Activated CD8-positive, alpha-beta T cell treated with anti-CD3 and anti-CD28 coated beads for 36 hours (primary cell): Measurements from ENCODE around the gene ALKBH4. TPM values are rescaled to one million over a fixed set of nuclear protein-coding genes. Genes with fewer than 3 reads are reported as not detected.

Experiments used
- ATAC-seq: fragments of 200-7000 bp; cut with Tn5 transposase; one replicate; pipeline ENCODE4 v1.10.0; 2021; ENCODE audit warnings: mild to moderate bottlenecking, moderate library complexity
- CTCF ChIA-PET: fragments of 350-600 bp; sonication (Branson Sonifier 250); formaldehyde crosslinking; loops from one replicate; lab custom pipeline; 2021; ENCODE audit warnings: antibody characterized with exemption; lab: Charles Lee
- POLR2A ChIA-PET: fragments of 350-600 bp; sonication (Branson Sonifier 250); formaldehyde crosslinking; loops from one replicate; lab custom pipeline; 2021; ENCODE audit warnings: antibody characterized with exemption; lab: Charles Lee
- DNase-seq: peaks from one replicate; pipeline ENCODE4 v3.0.0-alpha.2; 2020
- H3K27ac Mint-ChIP-seq: one replicate; pipeline ENCODE4 v1.8.0; 2021; ENCODE audit warnings: mild to moderate bottlenecking, mixed read lengths
- H3K27me3 Mint-ChIP-seq: one replicate; pipeline ENCODE4 v1.8.0; 2021; ENCODE audit warnings: mixed read lengths
- H3K36me3 Mint-ChIP-seq: one replicate; pipeline ENCODE4 v1.8.0; 2021; ENCODE audit warnings: low read depth, mixed read lengths
- H3K4me1 Mint-ChIP-seq: one replicate; pipeline ENCODE4 v1.8.0; 2021; ENCODE audit warnings: low read depth, mixed read lengths
- H3K4me3 Mint-ChIP-seq: one replicate; pipeline ENCODE4 v1.8.0; 2021; ENCODE audit warnings: mild to moderate bottlenecking, moderate library complexity, mixed read lengths
- H3K9me3 Mint-ChIP-seq: one replicate; pipeline ENCODE4 v1.8.0; 2021; ENCODE audit warnings: mixed read lengths
- intact Hi-C: fragments of 100-400 bp; cut with micrococcal nuclease; formaldehyde crosslinking; loops from one replicate; pipeline ENCODE4 v1.10.0; 2022
- total RNA-seq, 2 experiments: library from RNA; stranded (reverse); gene quantifications; one replicate each; pipeline ENCODE4 v1.2.3, GENCODE V29; 2021
- TF ChIP-seq, protein P1 (sequence below): fragments of 200-600 bp; IDR thresholded peaks from one replicate; pipeline ENCODE4 v1.8.0; 2022; ENCODE audit warnings: antibody characterized with exemption, mild to moderate bottlenecking

The ALKBH4 gene
- total RNA-seq, 2 experiments from 2014 or later = 6.0 to 6.9 TPM

GRCh38 chr7:102453319-102453718, 11.3 kb downstream of the ALKBH4 start:
- no peaks in the 10 kb centered on the region for H3K27me3 Mint-ChIP-seq
- DNase-seq = no peak
- no peak overlapping the region for H3K27ac Mint-ChIP-seq
- H3K36me3 Mint-ChIP-seq = peaks cover 6% of the 10 kb centered on the region
- POLR2A ChIA-PET = interaction anchor here (4.2 kb wide), 1 partner anchor 12 kb away, joined by 17 read pairs; the partner anchor contains the start of genes ALKBH4 and LRWD1
- no peak for ATAC-seq
- no peaks in the 10 kb centered on the region for H3K9me3 Mint-ChIP-seq
- TF ChIP-seq, protein P1, sequence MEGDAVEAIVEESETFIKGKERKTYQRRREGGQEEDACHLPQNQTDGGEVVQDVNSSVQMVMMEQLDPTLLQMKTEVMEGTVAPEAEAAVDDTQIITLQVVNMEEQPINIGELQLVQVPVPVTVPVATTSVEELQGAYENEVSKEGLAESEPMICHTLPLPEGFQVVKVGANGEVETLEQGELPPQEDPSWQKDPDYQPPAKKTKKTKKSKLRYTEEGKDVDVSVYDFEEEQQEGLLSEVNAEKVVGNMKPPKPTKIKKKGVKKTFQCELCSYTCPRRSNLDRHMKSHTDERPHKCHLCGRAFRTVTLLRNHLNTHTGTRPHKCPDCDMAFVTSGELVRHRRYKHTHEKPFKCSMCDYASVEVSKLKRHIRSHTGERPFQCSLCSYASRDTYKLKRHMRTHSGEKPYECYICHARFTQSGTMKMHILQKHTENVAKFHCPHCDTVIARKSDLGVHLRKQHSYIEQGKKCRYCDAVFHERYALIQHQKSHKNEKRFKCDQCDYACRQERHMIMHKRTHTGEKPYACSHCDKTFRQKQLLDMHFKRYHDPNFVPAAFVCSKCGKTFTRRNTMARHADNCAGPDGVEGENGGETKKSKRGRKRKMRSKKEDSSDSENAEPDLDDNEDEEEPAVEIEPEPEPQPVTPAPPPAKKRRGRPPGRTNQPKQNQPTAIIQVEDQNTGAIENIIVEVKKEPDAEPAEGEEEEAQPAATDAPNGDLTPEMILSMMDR = no peak
- H3K4me3 Mint-ChIP-seq = no peak overlapping the region
- H3K4me1 Mint-ChIP-seq = peaks cover 4% of the 10 kb centered on the region
- CTCF ChIA-PET = no interaction called here
- intact Hi-C loops = loop anchor here (5.0 to 10.0 kb wide), 2 partner anchors 51 to 169 kb away; partner anchors contain the start of gene SH2B2

DNA sequence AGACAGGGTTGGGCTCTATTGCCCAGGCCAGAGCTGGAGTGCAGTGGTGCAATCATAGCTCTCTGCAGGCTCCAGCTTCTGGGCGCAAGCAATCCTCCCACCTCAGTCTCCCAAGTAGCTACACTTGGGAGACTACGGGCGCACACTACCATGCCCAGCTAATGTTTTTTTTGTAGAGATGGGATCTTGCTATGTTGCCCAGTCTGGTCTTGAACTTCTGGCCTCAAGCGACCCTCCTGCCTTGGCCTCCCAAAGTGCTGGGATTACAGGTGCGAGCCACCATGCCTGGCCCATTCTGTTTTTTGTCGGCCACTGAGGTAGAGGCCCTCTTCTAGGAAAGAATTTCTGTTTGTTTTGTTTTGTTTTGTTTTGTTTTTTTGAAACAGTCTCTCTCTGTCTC, 12.2 kb downstream of the ALKBH4 start:
- H3K4me3 Mint-ChIP-seq = no peak overlapping the region
- DNase-seq = no peak
- ChIA-PET POLR2A (interaction anchor here (4.2 kb wide), 1 partner anchor 13 kb away, joined by 17 read pairs; the partner anchor contains the start of genes ALKBH4 and LRWD1), CTCF (interaction anchor here (0.5 to 5.7 kb wide), 2 partner anchors 38 to 48 kb away, joined by 3 to 34 read pairs; no protein-coding TSS in a partner anchor)
- TF ChIP-seq, protein P1 = no peak
- H3K9me3 Mint-ChIP-seq = no peaks in the 10 kb centered on the region
- peaks cover 4% of the 10 kb centered on the region for H3K36me3 Mint-ChIP-seq
- no peak for ATAC-seq
- intact Hi-C loops = loop anchor here (5.0 to 10.0 kb wide), 2 partner anchors 50 to 168 kb away; partner anchors contain the start of gene SH2B2
- H3K27ac Mint-ChIP-seq = no peak overlapping the region
- H3K27me3 Mint-ChIP-seq = no peaks in the 10 kb centered on the region
- H3K4me1 Mint-ChIP-seq = peaks cover 4% of the 10 kb centered on the region

DNA sequence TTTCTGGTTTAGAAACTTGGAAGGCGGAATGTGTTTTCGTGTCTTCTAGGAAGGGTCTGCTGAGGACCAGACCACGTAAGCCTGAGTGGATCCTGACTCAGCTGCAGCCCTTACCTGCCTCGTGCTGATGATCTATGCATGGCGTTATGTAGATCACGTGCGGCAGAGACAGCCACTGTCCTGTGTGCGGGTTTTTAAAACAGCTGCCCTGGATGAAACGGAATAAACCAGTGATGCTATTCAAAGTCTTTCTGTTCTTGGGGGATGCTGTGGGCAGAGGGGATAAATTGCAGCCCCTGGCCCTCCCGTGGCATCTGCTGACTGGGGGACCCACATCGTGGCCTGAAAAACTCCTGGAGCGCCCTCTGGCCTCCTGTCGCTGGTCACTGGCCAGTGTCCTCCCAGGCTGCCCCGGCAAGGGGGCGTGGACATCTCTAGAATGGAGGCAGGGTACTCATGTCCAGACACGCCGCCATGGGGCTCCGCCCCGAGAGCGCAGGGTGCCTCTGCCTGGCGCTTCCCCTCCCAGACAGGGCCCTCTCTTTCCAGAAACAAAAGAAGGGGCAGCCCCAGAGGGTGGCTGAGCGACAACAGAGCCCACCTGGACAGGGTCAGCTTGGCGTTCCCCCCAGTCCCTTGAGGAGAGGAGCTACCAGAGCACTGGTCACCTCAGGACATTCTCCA, 13.2 kb downstream of the ALKBH4 start:
- TF ChIP-seq, protein P1 = no peak
- intact Hi-C loops = loop anchor here (5.0 to 10.0 kb wide), 2 partner anchors 49 to 167 kb away; partner anchors contain the start of gene SH2B2
- Mint-ChIP-seq H3K9me3 (no peaks in the 10 kb centered on the region), H3K4me1 (peaks cover 4% of the 10 kb centered on the region), H3K27ac (no peak overlapping the region), H3K36me3 (peaks cover 4% of the 10 kb centered on the region), H3K27me3 (no peaks in the 10 kb centered on the region), H3K4me3 (no peak overlapping the region)
- no peak for DNase-seq
- ChIA-PET CTCF (interaction anchor here (2.0 to 5.7 kb wide), 3 partner anchors 16 to 47 kb away, joined by 7 to 34 read pairs (median 17); no protein-coding TSS in a partner anchor), POLR2A (no interaction called here)
- no peak for ATAC-seq

DNA sequence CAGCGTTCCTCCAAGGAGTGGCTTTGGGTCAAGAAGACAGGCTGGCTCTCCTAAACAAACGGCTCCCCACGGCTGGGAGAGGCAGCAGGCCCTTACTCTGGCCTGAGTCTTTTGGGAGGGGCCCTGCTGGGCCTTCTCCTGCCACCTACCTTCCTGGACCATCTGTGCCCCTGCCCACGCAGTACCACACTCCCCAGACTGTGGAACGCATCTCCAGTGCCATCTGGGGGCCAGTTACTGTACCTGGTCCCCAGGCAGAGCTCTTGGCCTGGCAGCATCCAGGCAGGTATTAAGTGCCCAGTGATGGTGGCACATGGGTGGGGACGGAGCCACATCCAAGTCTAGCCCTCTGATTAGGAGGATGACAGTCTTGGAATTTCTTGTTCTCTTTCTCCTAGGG, 14.4 kb downstream of the ALKBH4 start:
- CTCF ChIA-PET = interaction anchor here (0.7 to 5.7 kb wide), 11 partner anchors 11 to 161 kb away, joined by 3 to 34 read pairs (median 5); no protein-coding TSS in a partner anchor
- Mint-ChIP-seq H3K4me1 (peaks cover 4% of the 10 kb centered on the region), H3K9me3 (no peaks in the 10 kb centered on the region), H3K36me3 (peaks cover 4% of the 10 kb centered on the region), H3K4me3 (no peak overlapping the region), H3K27me3 (no peaks in the 10 kb centered on the region), H3K27ac (no peak overlapping the region)
- DNase-seq (peak; percentile 68), ATAC-seq (peak; percentile 84)
- TF ChIP-seq, protein P1 = peak; percentile 44
- intact Hi-C loops = loop anchor here (5.0 to 10.0 kb wide), 2 partner anchors 48 to 165 kb away; partner anchors contain the start of gene SH2B2
- POLR2A ChIA-PET = interaction anchor here (0.9 to 1.5 kb wide), 3 partner anchors 14 to 38 kb away, joined by 3 read pairs; partner anchors contain the start of gene ALKBH4
